HL-60/S4 (cell line): ENCODE data around the gene SLC17A9.

Experiments used
- in situ Hi-C: fragments of 300-500 bp; cut with MboI; formaldehyde crosslinking; loops from 2 replicates; pipeline ENCODE4 v1.14.3; 2022; ENCODE audit warnings: low sequenced_read_pairs

SLC17A9 gene

GRCh38 chr20:62937268-62938104 lies 15.0 kb upstream of the SLC17A9 start:
- in situ Hi-C loops, result no loop called here

- in situ Hi-C loops, result no loop called here
Observed at GRCh38 chr20:62938105-62938888, 14.2 kb upstream of the SLC17A9 start, which contains the start of gene GID8. TSS of gene GID8 (plus strand) at chr20:62938147. CDS start at chr20:62941503, 3,356 bp downstream.

- in situ Hi-C loops, result no loop called here
Observed at GRCh38 chr20:62940875-62941274, 11.6 kb upstream of the SLC17A9 start.

GRCh38 chr20:62941792-62942191 lies 10.7 kb upstream of the SLC17A9 start:
- in situ Hi-C loops, result no loop called here

- in situ Hi-C loops, result no loop called here
Observed at GRCh38 chr20:62942456-62942855, 10.1 kb upstream of the SLC17A9 start.

GRCh38 chr20:62943396-62943795 lies 9.1 kb upstream of the SLC17A9 start:
- in situ Hi-C loops, result no loop called here

- in situ Hi-C loops, result no loop called here
Observed at GRCh38 chr20:62944184-62944583, 8.3 kb upstream of the SLC17A9 start.

GRCh38 chr20:62944746-62945145 lies 7.8 kb upstream of the SLC17A9 start:
- in situ Hi-C loops, result no loop called here

GRCh38 chr20:62945771-62946339 lies 6.7 kb upstream of the SLC17A9 start:
- in situ Hi-C loops, result no loop called here

- in situ Hi-C loops, result no loop called here
Observed at GRCh38 chr20:62946918-62947317, 5.6 kb upstream of the SLC17A9 start.

GRCh38 chr20:62947532-62948300 lies 4.8 kb upstream of the SLC17A9 start:
- in situ Hi-C loops, result no loop called here

GRCh38 chr20:62949153-62949821 lies 3.2 kb upstream of the SLC17A9 start:
- in situ Hi-C loops, result no loop called here

- in situ Hi-C loops, result no loop called here
Observed at GRCh38 chr20:62949962-62950361, 2.5 kb upstream of the SLC17A9 start.

- in situ Hi-C loops, result no loop called here
Observed at GRCh38 chr20:62950741-62951140, 1.8 kb upstream of the SLC17A9 start.

- in situ Hi-C loops, result no loop called here
Observed at GRCh38 chr20:62951143-62951895, 1.2 kb upstream of the SLC17A9 start.

GRCh38 chr20:62951896-62952372 lies 575 bp upstream of the SLC17A9 start:
- in situ Hi-C loops, result no loop called here

GRCh38 chr20:62952968-62953838 lies 694 bp downstream of the SLC17A9 start:
- in situ Hi-C loops, result no loop called here
